Measurements from ENCODE around the gene ENTHD1.

GRCh38 chr22:39734866-39735265 lies 158.7 kb downstream of the ENTHD1 start:
- TF ChIP-seq CTCF (IDR thresholded peaks at IDR 0.05; ENCODE audit: low read length) (no peak), EZH2 (optimal IDR thresholded peaks at IDR 0.05; ENCODE audit: low read depth, low read length) (no peak)
